Kidney capillary endothelial cell (primary cell): Measurements from ENCODE around the gene SUPT7L.
"Not testable (repeated sequence)": the region's sequence is repeated elsewhere in the genome, so short reads cannot be mapped to it uniquely, and the experiment has no call there.

Experiments
- DNase-seq: peaks from one replicate; pipeline ENCODE4 v3.0.0-alpha.2; 2018; ENCODE audit warnings: low spot score

SUPT7L gene

GRCh38 chr2:27685577-27685976 lies 22.2 kb upstream of the SUPT7L start:
- DNase-seq, result no peak

- not testable (repeated sequence) for DNase-seq
Measured at GRCh38 chr2:27685006-27685405, 21.6 kb upstream of the SUPT7L start.

GRCh38 chr2:27683390-27684071 lies 20.1 kb upstream of the SUPT7L start:
- DNase-seq, result peak; percentile 94

- peak; percentile 84 for DNase-seq
Measured at GRCh38 chr2:27682334-27682771, 18.9 kb upstream of the SUPT7L start.

GRCh38 chr2:27681841-27682240 lies 18.4 kb upstream of the SUPT7L start:
- peak; percentile 41 for DNase-seq

GRCh38 chr2:27680571-27680970 lies 17.2 kb upstream of the SUPT7L start:
- DNase-seq, result no peak

GRCh38 chr2:27672723-27673486 lies 9.5 kb upstream of the SUPT7L start:
- no peak for DNase-seq

- no peak for DNase-seq
Measured at GRCh38 chr2:27671235-27671634, 7.8 kb upstream of the SUPT7L start.

- DNase-seq, result peak; percentile 23
Measured at GRCh38 chr2:27667446-27667845, 4.0 kb upstream of the SUPT7L start.

GRCh38 chr2:27664622-27665363 lies 1.4 kb upstream of the SUPT7L start:
- no peak for DNase-seq

GRCh38 chr2:27664154-27664574 lies 750 bp upstream of the SUPT7L start:
- DNase-seq, result peak; percentile 16

GRCh38 chr2:27661371-27661770 lies 2.0 kb downstream of the SUPT7L start:
- no peak for DNase-seq

GRCh38 chr2:27655155-27655951 lies 8.1 kb downstream of the SUPT7L start:
- DNase-seq, result no peak

- no peak for DNase-seq
Measured at GRCh38 chr2:27653397-27653796, 10.0 kb downstream of the SUPT7L start.

- DNase-seq, result no peak
Measured at GRCh38 chr2:27652790-27653189, 10.6 kb downstream of the SUPT7L start.

GRCh38 chr2:27652341-27652740 lies 11.1 kb downstream of the SUPT7L start:
- no peak for DNase-seq

- no peak for DNase-seq
Measured at GRCh38 chr2:27651056-27651455, 12.4 kb downstream of the SUPT7L start.

- no peak for DNase-seq
Measured at GRCh38 chr2:27647737-27648136, 15.7 kb downstream of the SUPT7L start.

- no peak for DNase-seq
Measured at GRCh38 chr2:27647289-27647688, 16.1 kb downstream of the SUPT7L start.

- no peak for DNase-seq
Measured at GRCh38 chr2:27645197-27645596, 18.2 kb downstream of the SUPT7L start.

- DNase-seq, result no peak
Measured at GRCh38 chr2:27640722-27641245, 22.6 kb downstream of the SUPT7L start.

- no peak for DNase-seq
Measured at GRCh38 chr2:27638709-27639108, 24.7 kb downstream of the SUPT7L start.
